ENCODE data around the gene MDM4.
"Not testable (repeated sequence)": the region's sequence is repeated elsewhere in the genome, so short reads cannot be mapped to it uniquely, and the experiment has no call there.

Gene MDM4, protein sequence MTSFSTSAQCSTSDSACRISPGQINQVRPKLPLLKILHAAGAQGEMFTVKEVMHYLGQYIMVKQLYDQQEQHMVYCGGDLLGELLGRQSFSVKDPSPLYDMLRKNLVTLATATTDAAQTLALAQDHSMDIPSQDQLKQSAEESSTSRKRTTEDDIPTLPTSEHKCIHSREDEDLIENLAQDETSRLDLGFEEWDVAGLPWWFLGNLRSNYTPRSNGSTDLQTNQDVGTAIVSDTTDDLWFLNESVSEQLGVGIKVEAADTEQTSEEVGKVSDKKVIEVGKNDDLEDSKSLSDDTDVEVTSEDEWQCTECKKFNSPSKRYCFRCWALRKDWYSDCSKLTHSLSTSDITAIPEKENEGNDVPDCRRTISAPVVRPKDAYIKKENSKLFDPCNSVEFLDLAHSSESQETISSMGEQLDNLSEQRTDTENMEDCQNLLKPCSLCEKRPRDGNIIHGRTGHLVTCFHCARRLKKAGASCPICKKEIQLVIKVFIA

DNA sequence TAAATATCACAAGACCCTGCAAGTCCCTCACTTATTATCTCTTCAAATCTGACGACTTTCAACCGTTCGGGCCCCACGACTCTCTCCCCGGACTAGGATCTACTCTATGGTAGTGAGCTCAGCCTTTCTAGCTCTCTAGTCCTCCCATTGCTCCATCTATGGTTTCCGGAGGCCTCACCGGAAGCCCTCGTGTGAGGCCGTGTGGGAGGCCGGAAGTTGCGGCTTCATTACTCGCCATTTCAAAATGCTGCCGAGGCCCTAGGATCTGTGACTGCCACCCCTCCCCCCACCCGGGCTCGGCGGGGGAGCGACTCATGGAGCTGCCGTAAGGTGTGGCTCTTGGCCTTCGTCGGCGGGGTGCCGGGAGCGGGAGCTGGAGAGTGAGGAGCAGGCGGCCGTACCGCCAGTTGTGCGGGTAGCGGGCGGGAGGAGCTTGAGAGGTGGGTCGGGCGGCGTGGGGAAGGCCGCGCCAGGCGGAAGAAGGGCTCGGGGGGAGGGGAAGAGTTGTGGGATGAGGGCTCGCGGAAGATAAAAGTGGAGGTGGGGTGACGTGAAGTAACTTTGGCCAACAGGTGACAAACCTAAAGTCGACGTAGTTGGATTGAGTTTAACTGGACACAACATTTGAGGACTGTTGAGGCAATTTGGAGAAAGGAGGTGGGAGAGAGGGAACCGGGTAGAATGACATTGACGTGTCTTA lies at the start of gene MDM4:
TSS of gene MDM4 (plus strand) at position 227 of the 700 bp plus-strand sequence. CDS start 9,113 bp downstream, outside the sequence.
- peak; percentile 93 for DNase-seq

DNA sequence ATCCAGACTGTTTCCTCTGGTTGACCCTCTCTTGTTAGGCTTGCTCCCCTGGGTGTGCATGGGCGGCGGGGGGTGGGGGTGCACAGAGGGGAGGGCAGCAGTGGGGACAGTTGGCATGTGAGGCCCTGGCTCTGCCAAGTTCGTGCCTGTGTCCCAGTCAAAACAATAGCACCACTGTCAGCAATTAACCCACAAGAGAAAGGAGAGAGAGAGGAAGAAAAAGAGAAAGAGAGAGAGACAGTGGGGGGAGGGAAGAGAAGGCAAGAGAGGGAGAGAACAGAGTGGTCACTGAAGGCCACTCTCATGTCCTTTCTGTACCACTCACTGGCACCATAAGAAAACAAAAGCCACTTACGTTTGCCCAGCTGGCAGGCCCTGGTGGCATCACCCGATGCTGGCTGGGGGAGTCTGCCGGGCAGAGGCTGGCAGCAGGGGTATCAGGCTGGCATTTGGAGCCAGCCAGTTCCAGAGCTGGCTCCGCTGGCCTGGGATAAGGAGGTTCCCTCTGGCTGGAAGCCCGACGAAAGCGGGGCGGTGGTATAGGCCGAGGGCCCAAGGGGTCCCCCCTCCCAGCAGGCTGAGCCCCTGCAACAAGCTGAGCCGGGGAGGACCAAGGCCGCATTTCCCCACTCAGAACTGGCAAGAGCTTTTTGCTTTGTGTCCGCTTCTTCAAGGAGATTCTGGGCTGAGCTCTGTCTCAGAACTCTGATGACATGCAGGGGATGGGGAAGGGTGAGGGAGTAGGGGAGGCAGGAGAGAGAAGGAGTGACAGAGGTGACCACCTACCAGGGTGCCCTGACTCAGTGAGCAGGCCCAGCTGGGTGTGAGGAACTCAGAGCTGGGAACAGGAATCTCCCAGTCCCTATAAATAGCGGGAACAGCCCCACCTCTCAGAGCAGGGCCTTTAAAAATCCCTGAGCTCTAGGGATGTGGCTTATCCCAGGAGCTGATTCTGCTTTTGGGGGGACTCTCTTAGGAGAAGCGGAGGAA lies 49.5 kb upstream of the MDM4 start:
- no peak for DNase-seq

DNA sequence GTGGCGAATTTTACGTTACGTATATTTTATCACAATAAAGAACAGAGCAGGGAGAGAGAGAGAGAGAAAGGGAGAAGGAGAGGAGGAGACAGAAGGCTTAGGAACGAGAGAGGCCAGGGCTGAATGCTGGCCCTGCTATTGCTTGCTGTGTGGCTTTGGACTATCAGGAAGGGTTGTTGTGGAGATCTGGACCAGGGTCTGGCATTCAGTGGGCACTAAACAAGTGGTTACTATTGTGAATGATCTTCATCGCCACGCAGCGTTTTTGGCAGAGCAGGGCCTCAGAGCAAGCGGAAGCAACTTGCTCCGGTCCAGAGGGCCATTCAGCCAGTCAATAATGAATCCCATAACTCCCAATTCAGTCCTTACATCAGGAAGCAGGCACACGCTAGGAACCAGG lies 48.0 kb upstream of the MDM4 start:
- DNase-seq: no peak

DNA sequence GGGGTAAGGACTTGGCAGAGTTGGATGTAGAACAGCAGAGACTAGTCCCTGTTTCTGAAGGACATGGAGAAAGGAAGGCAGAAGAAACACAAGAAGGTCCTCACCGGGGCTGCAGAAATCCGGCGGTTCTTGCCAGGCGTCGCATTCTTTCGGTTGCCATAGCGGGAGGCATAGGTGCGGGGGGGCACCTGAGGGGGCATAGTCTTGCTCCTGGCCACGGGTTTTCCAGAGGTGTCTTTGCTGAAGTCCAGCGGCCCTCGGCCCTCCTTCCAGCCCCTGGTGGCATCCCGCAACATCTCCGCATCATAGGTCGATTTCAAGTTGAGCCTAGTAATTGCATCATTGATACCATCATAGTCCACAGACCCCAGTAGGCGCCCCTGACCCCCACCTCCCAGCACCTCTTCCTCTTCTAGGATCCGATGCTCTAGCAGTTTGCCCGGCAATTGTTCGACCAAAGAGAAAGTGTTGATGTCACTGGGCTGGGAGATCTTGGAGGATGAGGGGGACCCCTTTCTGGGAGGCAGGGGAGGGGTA lies 47.4 kb upstream of the MDM4 start:
- DNase-seq: no peak

DNA sequence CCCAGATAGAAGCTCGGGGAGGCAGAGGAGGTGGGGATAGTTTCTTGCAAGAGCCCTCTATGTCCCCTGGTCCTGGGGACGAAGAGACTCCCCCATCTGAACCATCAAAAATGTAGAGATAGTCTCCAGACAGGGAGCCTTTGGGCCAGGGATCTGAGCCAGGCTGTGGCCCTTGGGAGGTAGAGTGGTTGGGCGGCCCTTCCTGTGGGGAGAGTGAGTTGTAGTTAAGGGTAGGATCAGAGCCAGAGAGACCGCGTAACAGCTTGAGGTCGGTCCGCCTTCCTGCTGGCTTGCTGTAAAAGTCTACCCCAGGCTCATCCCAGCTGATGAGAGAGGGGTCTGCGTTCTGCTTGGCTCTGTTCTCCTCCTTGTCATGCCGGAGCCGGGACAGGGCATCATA lies 46.9 kb upstream of the MDM4 start:
- DNase-seq: no peak

DNA sequence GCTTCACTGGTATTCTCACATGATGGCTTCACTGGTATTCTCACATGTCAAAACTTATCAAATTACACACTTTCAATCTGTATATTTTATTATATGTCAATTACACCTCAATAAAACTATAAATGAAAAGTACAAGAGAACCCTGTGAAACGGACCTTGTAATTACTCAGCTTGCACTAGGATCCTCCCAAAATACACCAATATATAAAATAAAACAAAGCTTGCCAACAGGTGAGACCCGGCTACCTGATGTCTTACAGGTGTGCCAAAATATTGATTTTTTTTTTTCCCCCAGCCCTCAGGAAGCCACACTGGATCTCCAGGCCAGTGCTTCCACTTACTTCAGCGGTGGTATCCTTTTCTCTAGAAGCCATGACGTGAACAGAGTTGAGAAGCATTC lies 44.5 kb upstream of the MDM4 start:
- DNase-seq: no peak

DNA sequence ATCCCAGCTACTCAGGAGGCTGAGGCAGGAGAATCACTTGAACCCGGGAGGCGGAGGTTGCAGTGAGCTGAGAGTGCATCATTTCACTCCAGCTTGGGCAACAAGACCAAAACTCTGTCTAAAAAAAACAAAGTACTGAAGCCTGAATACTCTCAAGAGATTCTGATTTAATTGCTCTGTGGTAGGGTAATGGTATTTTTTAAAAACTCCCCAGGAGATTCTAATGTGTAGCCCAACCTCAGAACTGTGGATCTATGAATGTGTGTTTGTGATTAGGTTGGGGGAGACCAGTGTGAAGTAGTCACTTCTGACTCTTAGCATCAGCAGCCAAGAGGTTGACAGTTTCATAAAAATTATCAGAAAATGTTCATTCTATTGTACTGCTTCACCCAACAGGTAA lies 43.5 kb upstream of the MDM4 start:
- DNase-seq: no peak

DNA sequence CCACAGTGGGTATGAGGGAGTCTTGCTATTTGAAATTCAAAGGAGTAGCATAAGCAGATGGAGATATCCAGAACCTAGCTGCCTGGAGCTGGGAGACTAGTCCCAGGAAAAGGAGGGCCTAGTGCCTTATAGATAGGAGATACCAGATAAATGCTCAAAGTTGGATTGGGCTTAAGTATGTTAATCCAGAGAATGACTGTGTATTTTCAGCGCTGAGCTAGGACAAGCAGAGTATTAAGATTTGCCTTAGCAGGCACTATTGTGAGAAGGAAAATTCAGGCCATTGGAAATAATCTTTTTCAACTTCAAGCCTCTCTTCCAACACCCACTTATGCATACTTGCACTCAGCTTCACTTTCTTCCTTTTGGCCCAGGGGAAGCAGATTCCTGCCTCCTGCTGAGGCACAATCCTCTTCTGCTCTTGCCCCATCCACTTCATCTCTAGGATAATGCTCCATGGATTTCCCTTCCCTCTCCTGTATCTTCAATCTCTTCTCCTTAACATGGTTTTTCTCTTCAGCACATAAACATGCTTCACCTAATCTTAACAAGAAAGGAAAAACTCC lies 42.7 kb upstream of the MDM4 start:
- no peak for DNase-seq

DNA sequence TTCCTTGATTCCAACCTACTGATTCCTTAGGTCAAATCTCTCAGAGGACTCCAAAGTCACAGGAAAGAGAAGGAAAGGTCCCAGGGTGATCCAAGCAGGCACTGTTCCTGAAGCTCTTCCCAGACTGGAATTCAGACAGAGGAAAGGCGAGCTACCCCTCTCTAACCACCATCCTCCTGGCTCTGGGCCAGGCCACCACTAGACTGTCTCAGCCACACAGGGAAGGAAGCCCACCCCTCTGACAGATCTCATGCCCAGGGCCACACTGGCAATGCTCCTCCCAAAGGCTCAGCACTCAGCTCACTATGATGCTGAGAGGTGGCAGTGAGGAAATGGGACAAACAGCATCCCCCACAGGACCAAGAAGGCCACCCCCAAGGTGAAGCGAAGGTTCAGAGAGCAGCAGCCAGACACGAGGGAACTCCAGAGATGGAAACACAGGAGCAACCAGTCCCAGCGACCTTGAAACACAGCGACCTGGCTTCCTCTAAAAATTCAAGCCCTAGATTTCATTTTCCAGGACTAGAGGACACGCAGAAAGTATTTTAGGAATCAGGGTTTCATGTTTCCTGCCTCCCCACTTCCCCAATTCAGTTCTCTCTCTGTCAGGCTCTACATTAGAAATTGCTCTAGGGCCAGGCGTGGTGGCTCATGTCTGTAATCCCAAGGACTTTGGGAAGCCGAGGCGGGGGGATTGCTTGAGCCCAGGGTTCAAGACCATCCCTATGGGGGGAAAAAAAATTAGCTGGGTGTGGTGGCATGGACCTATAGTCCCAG lies 40.4 kb upstream of the MDM4 start:
- no peak for DNase-seq

DNA sequence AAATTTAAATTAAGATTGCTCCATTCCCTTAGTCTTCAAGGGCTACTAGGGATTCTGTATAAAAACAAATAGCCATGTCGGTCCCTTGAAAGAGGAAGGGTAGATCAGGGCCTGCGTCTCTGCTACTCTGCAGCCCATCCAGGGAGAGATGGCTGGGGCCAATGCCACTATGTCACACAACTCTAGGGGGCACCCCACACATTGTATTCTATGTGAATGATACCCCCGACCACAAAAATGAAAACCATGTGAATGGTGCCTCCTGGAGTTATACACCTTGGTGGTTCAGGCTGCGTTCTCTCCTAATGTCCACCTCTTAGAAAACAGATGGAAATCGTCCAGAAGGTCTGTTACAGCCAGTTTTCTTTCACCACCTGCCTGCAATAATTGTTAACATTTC lies 39.6 kb upstream of the MDM4 start:
- DNase-seq: no peak

DNA sequence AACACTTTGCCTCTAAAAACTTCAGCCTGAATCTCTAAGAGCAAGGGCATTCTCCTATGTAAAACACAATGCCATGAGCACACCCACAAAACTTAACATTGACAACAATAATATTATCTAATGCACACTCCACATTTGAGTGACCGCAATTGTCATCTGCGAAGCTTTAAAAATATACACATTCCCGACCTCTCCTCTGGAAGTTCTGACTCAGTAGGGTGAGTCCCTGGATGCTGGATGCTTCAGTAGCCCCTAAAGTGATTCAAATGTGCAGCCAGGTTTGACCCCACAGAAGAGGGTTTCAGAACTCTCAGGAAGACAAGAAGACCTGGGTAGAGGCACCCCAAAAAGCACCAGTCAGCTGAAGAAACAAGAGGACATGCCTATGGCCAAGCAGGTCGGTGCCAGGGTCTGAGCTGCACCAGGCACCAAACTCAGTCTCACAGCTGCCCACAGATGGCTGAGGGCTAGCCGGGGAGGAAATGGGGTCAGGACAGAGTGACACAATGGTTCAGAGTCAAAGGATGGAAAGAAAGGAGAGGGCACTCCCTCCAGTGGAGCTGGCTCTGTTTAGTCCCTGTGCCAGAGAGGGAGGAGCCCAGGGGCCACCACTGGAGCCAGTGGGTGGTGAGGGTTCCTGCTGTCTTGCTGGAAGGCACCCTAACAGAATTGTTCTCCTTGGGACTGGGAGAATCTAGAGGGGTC lies 39.0 kb upstream of the MDM4 start:
- DNase-seq: peak; percentile 21

DNA sequence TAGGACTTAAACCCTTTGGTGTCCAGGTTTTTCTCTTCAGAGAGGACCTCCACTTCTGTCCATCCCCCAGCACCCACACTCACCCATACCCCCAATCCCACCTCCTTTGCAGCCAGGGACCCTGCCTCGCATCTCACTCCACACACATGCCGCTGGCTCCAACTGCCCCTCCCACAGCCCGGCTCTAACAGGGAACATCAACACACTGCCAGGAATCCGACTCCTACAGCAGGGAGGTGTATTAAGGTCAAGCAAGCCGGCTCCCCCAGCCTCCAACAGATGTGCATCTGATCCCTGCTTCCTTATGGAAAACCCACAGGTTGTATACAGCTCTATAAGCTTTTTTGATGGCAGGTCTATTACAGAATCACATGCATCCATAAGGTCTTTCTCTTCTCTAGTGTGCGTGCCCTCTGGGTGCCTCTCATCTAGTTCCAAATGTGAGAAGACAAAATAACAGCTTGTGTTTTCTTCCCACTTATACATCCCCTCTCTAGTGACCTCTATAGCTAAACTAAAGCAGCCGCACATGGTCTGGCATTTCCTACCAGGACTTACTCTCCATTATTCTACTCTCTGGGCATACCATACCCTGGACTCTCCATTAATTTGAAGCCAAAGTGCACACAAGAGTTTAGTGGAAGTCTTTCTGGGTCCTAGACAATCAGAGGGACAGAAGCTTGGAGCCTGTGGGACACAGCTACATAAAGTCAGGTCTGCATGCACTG lies 37.9 kb upstream of the MDM4 start:
- DNase-seq: no peak

DNA sequence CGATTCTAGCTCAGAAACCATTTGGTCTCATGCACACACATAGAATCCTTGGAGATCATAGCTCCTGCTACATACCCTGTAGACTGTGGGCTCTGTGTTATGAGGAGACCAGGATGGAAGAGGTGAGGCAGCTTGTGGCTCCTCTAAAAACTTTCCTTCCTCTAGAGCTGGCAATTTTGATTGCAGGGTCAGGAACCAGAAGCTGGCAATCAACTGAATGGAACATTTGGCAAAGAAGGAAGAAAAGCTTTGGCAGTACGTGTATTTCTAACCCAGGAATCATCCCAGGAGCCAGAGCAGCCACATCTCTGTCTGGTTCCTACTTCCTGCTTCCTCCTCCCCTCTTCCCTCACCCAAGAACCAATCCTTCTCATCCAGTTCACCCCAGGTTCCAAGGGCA lies 37.3 kb upstream of the MDM4 start:
- DNase-seq: no peak

DNA sequence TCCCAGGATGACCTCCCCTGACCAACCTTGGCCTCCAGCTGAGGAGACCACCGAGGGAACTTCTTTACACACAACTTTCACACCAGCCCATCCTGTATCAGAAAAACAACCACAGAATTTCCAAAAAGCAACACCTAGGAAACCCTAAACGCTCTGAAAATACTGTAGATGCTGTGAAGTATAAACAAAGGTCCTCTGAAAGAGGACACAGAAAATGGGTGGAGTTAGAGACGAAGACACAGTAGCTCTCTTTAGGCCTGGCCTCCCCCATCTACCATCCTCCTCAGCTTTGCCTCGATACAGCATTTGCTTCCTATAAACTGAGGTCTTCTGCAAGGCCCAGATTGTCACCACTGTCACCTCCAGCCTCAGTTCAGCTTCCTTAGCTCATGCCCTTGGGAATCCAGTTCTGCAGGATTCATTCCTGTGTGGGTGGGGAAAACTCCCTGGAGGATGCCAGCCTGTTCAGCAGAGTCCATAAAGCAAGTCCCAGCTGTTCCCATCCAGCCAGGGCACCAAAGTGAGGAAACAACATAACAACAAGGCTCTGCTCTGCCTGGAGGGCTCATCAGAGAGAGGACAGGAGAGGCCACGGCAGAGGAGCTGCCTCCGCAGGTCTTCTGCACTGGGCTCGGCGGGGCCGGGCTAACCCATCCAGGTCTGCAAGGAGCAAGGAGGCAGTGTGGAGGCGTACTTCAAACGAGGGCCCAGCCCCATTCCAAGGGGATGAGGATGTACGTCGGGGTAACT lies 36.6 kb upstream of the MDM4 start:
- no peak for DNase-seq

DNA sequence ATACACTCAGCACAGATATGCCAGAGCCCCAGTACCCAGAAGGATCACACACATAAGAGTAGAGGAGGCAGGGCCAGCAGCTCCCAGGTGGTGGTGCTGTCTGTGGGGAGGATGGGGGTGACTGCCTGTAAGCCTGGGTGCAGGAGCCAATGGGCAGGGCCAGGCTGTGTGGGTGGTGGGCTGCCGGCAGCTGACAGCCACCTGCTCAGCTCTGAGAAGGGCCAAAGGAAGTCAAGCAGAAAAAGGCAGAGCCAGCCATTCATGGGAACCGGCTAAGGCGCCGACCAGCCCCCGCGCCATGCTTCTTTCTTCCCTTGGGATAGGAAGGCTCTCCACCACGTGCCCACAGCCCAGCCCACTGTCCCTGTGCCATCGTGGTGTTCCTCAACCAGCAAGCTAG lies 35.7 kb upstream of the MDM4 start:
- DNase-seq: no peak

DNA sequence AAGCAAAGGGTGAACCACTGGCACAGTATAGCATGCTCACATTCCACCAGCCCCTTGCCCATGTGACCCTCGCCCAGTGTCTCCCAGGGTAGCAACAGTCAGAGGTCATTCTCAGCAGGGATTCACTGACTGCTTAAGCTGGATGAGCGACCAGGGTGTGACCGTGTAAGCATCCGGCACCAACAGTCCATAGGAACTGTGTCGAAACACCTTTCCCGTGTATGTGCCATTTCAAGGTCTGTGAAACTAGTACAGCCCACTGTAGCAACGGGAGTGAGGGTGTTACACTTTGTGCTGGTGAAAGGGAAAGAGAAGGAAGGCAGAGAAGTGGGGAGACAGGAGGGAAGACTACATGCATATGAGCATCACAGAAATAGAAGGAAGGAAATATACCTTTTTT lies 32.4 kb upstream of the MDM4 start:
- DNase-seq: no peak

DNA sequence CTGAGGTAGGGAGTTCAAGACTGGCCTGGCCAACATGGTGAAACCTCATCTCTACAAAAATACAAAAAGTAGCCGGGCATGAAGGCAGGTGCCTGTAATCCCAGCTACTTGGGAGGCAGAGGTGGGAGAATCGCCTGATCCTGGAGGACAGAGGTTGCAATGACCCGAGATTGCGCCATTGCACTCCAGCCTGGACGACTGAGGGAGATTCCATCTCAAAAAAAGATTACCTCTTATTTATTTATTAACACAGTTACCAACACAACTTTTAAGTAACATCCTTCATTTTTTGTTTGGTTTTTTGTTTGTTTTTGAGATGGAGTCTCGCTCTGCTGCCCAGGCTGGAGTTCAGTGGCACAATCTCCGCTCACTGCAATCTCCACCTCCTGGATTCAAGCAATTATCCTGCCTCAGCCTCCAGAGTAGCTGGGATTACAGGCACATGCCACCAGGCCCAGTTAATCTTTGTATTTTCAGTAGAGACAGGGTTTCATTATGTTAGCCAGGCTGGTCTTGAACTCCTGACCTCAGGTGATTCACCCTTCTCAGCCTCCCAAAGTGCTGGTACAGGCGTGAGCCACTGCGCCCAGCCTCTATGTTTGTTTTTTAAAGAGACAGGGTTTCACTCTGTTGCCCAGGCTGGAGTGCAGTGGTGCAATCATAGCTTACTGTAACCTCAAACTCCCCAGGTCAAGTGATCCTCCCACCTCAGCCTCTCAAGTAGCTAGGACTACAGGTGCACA lies 29.5 kb upstream of the MDM4 start:
- DNase-seq: not testable (repeated sequence)

DNA sequence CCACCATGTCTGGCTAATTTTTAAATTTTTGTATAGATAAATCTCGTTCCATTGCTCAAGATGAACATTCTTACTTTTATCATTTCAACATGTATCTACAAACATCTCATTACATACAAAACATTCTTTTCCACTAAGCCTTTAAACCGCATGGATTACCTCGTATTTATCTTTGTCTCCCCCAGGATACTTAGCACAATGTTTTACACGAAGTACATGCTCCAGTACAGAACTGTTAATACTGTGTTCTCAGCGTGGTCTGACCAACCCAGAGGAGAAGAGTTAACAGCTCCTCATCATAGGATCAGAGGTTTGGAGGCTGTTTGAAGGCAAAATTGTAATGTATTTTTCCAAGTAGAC lies 29.0 kb upstream of the MDM4 start:
- DNase-seq: no peak

DNA sequence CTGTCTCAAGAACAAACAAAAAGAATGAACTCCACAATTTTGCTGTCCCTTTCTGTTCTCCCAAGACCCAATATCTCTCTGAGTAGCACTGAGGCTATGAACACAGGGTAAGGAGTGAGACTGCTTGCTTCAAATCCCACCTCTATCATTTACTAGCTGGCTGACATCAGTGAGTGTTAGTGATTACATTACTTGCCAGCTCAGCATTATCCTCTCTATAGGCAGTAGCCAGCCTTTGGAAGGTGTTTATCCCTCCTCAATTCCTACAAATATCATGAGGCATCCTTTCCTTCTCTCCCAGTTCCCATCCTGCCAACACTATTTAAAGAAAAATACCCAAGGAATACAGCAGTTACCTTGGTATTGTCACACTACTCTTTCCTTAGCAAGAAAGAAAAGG lies 24.6 kb upstream of the MDM4 start:
- DNase-seq: no peak
